ENCODE measurements around the gene AATK. TPM values are rescaled to one million over a fixed set of nuclear protein-coding genes. Genes with fewer than 3 reads are reported as not detected.

The AATK gene
- total and polyA plus RNA-seq, 10 donors: 2.5 to 69.5 (median 20.1) TPM

GRCh38 chr17:81135505-81136278, 30.3 kb downstream of the AATK start:
- H3K27ac ChIP-seq: no peak overlapping the region
- no peaks in the 10 kb centered on the region for H3K9me3 ChIP-seq
- H3K36me3 ChIP-seq: peaks cover 0 to 14% (median 0%) of the 10 kb centered on the region in 6 donors
- H3K4me3 ChIP-seq: no peak overlapping the region
- TF ChIP-seq POLR2AphosphoS5 (IDR thresholded peaks at IDR 0.05) (peak in 1 of 3 donors; percentile 11), CTCF (IDR thresholded peaks at IDR 0.05 in 8 of 11, conservative IDR thresholded peaks at IDR 0.05 in 3 of 11) (no peak)
- no peak for DNase-seq
- 69 to 88% (median 76%) methylated on average over 28 of the region's 28 CpGs for WGBS, 5 donors
- intact Hi-C loops (cut with DNase I; ENCODE audit: low total_unique reads): no loop called here
- H3K27me3 ChIP-seq (replicated peaks in 1 of 7): no peaks in the 10 kb centered on the region
- peaks cover 0 to 28% (median 8%) of the 10 kb centered on the region in 6 donors for H3K4me1 ChIP-seq

GRCh38 chr17:81134064-81134781, 31.8 kb downstream of the AATK start:
- no peak for DNase-seq
- Histone ChIP-seq H3K4me1 (peaks cover 0 to 28% (median 8%) of the 10 kb centered on the region in 6 donors), H3K36me3 (peaks cover 0 to 23% (median 0%) of the 10 kb centered on the region in 6 donors), H3K9me3 (no peaks in the 10 kb centered on the region), H3K4me3 (no peak overlapping the region), H3K27me3 (replicated peaks in 1 of 7) (no peaks in the 10 kb centered on the region), H3K27ac (no peak overlapping the region)
- TF ChIP-seq POLR2AphosphoS5 (IDR thresholded peaks at IDR 0.05) (no peak), POLR2A (IDR thresholded peaks at IDR 0.05) (no peak), CTCF (IDR thresholded peaks at IDR 0.05 in 8 of 11, conservative IDR thresholded peaks at IDR 0.05 in 3 of 11) (no peak)
- 71 to 88% (median 82%) methylated on average over 12 to 28 of the region's 28 CpGs for WGBS, 5 donors
- intact Hi-C loops (cut with DNase I; ENCODE audit: low total_unique reads): no loop called here

- no peaks in the 10 kb centered on the region for H3K9me3 ChIP-seq
- H3K4me3 ChIP-seq: no peak overlapping the region
- no peak overlapping the region for H3K27ac ChIP-seq
- no peak for DNase-seq
- TF ChIP-seq CTCF (IDR thresholded peaks at IDR 0.05 in 8 of 11, conservative IDR thresholded peaks at IDR 0.05 in 3 of 11): no peak
- no peak for TF ChIP-seq POLR2A (IDR thresholded peaks at IDR 0.05)
- TF ChIP-seq POLR2AphosphoS5 (IDR thresholded peaks at IDR 0.05): peak in 1 of 3 donors; percentile 32
- peaks cover 0 to 34% (median 0%) of the 10 kb centered on the region in 6 donors for H3K36me3 ChIP-seq
- 64 to 90% (median 83%) methylated on average over 5 to 22 of the region's 22 CpGs for WGBS, 5 donors
- H3K27me3 ChIP-seq (replicated peaks in 1 of 7): no peaks in the 10 kb centered on the region
- peaks cover 0 to 28% (median 8%) of the 10 kb centered on the region in 6 donors for H3K4me1 ChIP-seq
- intact Hi-C loops (cut with DNase I; ENCODE audit: low total_unique reads): no loop called here
Observed at GRCh38 chr17:81132770-81133723, 33.0 kb downstream of the AATK start.
